ENCODE data around the gene SCGB3A1. TPM values are rescaled to one million over a fixed set of nuclear protein-coding genes. Genes with fewer than 3 reads are reported as not detected.

The SCGB3A1 gene
- total RNA-seq, 1 donor from 2014 or later = not detected

GRCh38 chr5:180555168-180555921 is 36.0 kb downstream of the SCGB3A1 start:
- Mint-ChIP-seq H3K4me3 (ENCODE audit: low read depth) (no peak overlapping the region), H3K27ac (peak overlapping the region; percentile 68), H3K27me3 (no peaks in the 10 kb centered on the region), H3K36me3 (ENCODE audit: insufficient read depth) (peaks cover 43% of the 10 kb centered on the region), H3K4me1 (ENCODE audit: low read depth) (no peaks in the 10 kb centered on the region), H3K9me3 (ENCODE audit: low read depth) (no peaks in the 10 kb centered on the region)
- no peak for DNase-seq (ENCODE audit: low spot score, unreplicated experiment)
- TF ChIP-seq CTCF (IDR thresholded peaks at IDR 0.05; ENCODE audit: unreplicated experiment) = no peak

GRCh38 chr5:180553530-180553929 is 37.8 kb downstream of the SCGB3A1 start:
- no peaks in the 10 kb centered on the region for H3K9me3 Mint-ChIP-seq (ENCODE audit: low read depth)
- peaks cover 4% of the 10 kb centered on the region for H3K4me1 Mint-ChIP-seq (ENCODE audit: low read depth)
- DNase-seq (ENCODE audit: low spot score, unreplicated experiment) = no peak
- H3K27ac Mint-ChIP-seq = no peak overlapping the region
- no peak for TF ChIP-seq CTCF (IDR thresholded peaks at IDR 0.05; ENCODE audit: unreplicated experiment)
- H3K36me3 Mint-ChIP-seq (ENCODE audit: insufficient read depth) = peaks cover 39% of the 10 kb centered on the region
- no peak overlapping the region for H3K4me3 Mint-ChIP-seq (ENCODE audit: low read depth)
- H3K27me3 Mint-ChIP-seq = no peaks in the 10 kb centered on the region

DNA sequence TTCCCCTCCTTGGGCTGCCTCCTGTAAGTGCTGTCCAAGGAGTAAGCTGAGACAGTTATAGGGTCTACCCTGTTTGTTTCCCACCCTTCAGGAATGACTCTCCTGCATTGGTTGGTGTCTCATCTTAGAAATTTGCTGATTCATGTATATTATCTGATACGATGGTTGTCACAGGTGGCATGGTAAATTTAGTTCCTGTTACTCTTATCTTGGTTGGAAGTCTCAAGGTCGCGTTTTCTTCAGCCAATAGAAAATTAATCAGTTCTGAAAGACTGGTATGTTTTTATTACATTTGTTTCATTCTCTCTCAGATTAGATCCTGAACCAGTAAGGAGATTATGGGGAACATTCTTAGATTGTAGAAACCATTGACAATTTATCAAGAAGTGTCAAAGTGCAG is 42.7 kb downstream of the SCGB3A1 start:
- no peak for DNase-seq (ENCODE audit: low spot score, unreplicated experiment)
- peaks cover 33% of the 10 kb centered on the region for H3K36me3 Mint-ChIP-seq (ENCODE audit: insufficient read depth)

GRCh38 chr5:180545248-180545647 is 46.1 kb downstream of the SCGB3A1 start:
- peaks cover 33% of the 10 kb centered on the region for H3K36me3 Mint-ChIP-seq (ENCODE audit: insufficient read depth)
- no peak for TF ChIP-seq CTCF (IDR thresholded peaks at IDR 0.05; ENCODE audit: unreplicated experiment)
- H3K4me3 Mint-ChIP-seq (ENCODE audit: low read depth) = no peak overlapping the region
- no peaks in the 10 kb centered on the region for H3K9me3 Mint-ChIP-seq (ENCODE audit: low read depth)
- no peaks in the 10 kb centered on the region for H3K27me3 Mint-ChIP-seq
- peak overlapping the region; percentile 69 for H3K27ac Mint-ChIP-seq
- peaks cover 11% of the 10 kb centered on the region for H3K4me1 Mint-ChIP-seq (ENCODE audit: low read depth)
- DNase-seq (ENCODE audit: low spot score, unreplicated experiment) = no peak

More for the DNA sequence above, 42.7 kb downstream of the SCGB3A1 start:
- H3K9me3 Mint-ChIP-seq (ENCODE audit: low read depth) = no peaks in the 10 kb centered on the region
- peaks cover 11% of the 10 kb centered on the region for H3K4me1 Mint-ChIP-seq (ENCODE audit: low read depth)
- no peaks in the 10 kb centered on the region for H3K27me3 Mint-ChIP-seq
- H3K4me3 Mint-ChIP-seq (ENCODE audit: low read depth) = no peak overlapping the region
- TF ChIP-seq CTCF (IDR thresholded peaks at IDR 0.05; ENCODE audit: unreplicated experiment) = no peak
- H3K27ac Mint-ChIP-seq = peak overlapping the region; percentile 1

DNA sequence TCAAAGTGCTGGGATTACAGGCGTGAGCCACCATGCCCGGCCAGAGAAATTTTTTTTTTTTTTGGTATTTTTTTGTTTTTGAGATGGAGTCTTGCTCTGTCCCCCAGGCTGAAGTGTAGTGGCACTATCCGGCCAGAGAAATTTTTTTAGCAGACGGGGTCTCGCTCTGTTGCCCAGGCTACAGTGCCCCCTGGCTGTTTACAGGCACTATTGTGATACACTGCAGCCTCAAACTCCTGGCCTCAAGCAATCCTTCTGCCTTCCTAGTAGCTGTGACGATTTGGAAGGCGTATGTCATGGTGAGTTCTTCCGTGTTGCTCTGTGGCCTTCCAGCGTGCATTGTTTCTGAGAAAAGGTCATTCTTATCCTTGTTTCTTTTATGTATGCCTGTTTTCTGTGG is 49.6 kb downstream of the SCGB3A1 start:
- peak overlapping the region; percentile 90 for H3K27ac Mint-ChIP-seq
- no peaks in the 10 kb centered on the region for H3K4me1 Mint-ChIP-seq (ENCODE audit: low read depth)
- no peak overlapping the region for H3K4me3 Mint-ChIP-seq (ENCODE audit: low read depth)
- H3K36me3 Mint-ChIP-seq (ENCODE audit: insufficient read depth) = peaks cover 42% of the 10 kb centered on the region
- no peaks in the 10 kb centered on the region for H3K9me3 Mint-ChIP-seq (ENCODE audit: low read depth)
- no peaks in the 10 kb centered on the region for H3K27me3 Mint-ChIP-seq
- DNase-seq (ENCODE audit: low spot score, unreplicated experiment) = no peak
- TF ChIP-seq CTCF (IDR thresholded peaks at IDR 0.05; ENCODE audit: unreplicated experiment) = peak; percentile 9

Other genes with a start within 250 kb of the SCGB3A1 start
- 1.7 and 2.7 TPM in 2 replicates for gene GFPT2, start 238.2 kb downstream of the SCGB3A1 start, total RNA-seq
- 68.3 and 70.4 TPM in 2 replicates for gene CNOT6, start 97.1 kb downstream of the SCGB3A1 start, total RNA-seq
- 2.0 TPM in 2 replicates for gene FLT4, start 58.1 kb upstream of the SCGB3A1 start, total RNA-seq
- gene OR2Y1, start 148.6 kb upstream of the SCGB3A1 start, total RNA-seq = not detected in 2 replicates
- gene MGAT1, start 211.3 kb upstream of the SCGB3A1 start, total RNA-seq = 63.8 and 66.9 TPM in 2 replicates